HG03432 (cell line): ENCODE measurements around the gene OR10G8.

ENCODE experiments used
- ATAC-seq: cut with Tn5 transposase; IDR thresholded peaks from one replicate; pipeline ENCODE4 v1.9.1; 2021; ENCODE audit warnings: mild to moderate bottlenecking, moderate library complexity; ENCODE audit not compliant: unreplicated experiment

Gene OR10G8

DNA sequence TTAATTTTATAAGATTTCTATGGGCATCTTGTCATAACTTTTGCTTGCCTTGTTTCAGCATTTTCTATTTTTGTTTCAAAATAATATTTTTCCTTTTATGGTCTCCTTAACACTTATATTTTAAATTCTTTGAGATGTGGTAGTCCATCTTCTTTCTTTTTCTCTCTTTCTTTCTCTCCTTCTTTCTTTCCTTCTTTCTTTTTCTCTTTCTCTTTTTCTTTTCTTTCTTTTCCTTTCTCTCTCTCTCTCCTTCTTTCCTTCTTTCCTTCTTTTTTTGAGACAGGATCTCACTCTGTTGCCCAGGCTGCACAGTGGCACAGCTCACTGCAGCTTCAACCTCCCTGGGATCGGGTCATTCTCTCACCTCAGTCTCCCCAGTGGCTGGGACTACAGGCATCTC lies 50.7 kb downstream of the OR10G8 start:
- ATAC-seq, result no peak

- no peak for ATAC-seq
These were observed 52.0 kb downstream of the OR10G8 start for GRCh38 chr11:124078591-124078990.

- ATAC-seq, result no peak
These were observed 53.2 kb downstream of the OR10G8 start for GRCh38 chr11:124079631-124080326.
